Measurements from ENCODE around the gene SNRPB. TPM values are rescaled to one million over a fixed set of nuclear protein-coding genes. Genes with fewer than 3 reads are reported as not detected.
A peak's percentile ranks its signal among the peaks of the same experiment; 100 is the strongest.
"Not testable (repeated sequence)": the region's sequence is repeated elsewhere in the genome, so short reads cannot be mapped to it uniquely, and the experiment has no call there.

SNRPB gene
- total RNA-seq, 1 donor from 2014 or later: 144 TPM

DNA sequence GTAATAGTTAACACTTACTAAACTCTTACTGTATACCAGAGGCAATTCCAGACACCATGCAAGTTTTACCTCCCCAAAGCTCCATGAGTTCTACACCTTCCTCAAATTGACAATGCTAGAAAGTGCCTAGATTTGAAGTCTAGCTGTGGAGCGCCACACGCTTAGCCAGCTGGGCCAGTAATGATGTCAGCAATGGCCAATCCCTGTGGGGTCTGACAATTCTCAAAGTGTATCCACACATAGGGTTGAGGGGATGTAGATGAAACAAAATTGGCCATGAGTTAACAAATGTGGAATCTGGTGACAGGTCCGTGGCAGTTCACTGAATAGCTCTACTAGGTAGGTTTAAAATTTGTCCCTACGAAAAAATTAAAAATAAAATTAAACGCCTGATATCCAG is 36.9 kb upstream of the SNRPB start:
- H3K9me3 Mint-ChIP-seq: peaks cover 13% of the 10 kb centered on the region
- H3K4me3 Mint-ChIP-seq: peak overlapping the region; percentile 100
- peaks cover 10% of the 10 kb centered on the region for H3K27me3 Mint-ChIP-seq (ENCODE audit: low read depth)
- peaks cover 12% of the 10 kb centered on the region for H3K4me1 Mint-ChIP-seq
- H3K27ac Mint-ChIP-seq: no peak overlapping the region
- DNase-seq (ENCODE audit: low spot score in 2 of 2, unreplicated experiment in 2 of 2): no peak
- peaks cover 10% of the 10 kb centered on the region for H3K36me3 Mint-ChIP-seq
- TF ChIP-seq, protein P1, sequence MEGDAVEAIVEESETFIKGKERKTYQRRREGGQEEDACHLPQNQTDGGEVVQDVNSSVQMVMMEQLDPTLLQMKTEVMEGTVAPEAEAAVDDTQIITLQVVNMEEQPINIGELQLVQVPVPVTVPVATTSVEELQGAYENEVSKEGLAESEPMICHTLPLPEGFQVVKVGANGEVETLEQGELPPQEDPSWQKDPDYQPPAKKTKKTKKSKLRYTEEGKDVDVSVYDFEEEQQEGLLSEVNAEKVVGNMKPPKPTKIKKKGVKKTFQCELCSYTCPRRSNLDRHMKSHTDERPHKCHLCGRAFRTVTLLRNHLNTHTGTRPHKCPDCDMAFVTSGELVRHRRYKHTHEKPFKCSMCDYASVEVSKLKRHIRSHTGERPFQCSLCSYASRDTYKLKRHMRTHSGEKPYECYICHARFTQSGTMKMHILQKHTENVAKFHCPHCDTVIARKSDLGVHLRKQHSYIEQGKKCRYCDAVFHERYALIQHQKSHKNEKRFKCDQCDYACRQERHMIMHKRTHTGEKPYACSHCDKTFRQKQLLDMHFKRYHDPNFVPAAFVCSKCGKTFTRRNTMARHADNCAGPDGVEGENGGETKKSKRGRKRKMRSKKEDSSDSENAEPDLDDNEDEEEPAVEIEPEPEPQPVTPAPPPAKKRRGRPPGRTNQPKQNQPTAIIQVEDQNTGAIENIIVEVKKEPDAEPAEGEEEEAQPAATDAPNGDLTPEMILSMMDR (IDR thresholded peaks at IDR 0.05; ENCODE audit: unreplicated experiment): no peak

DNA sequence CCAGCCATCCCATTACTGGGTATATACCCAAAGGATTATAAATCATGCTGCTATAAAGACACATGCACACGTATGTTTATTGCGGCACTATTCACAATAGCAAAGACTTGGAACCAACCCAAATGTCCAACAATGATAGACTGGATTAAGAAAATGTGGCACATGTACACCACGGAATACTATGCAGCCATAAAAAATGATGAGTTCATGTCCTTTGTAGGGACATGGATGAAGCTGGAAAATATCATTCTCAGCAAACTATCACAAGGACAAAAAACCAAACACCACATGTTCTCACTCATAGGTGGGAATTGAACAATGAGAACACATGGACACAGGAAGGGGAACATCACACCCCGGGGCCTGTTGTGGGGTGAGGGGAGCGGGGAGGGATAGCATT is 35.8 kb upstream of the SNRPB start:
- H3K27me3 Mint-ChIP-seq (ENCODE audit: low read depth); DNase-seq (ENCODE audit: low spot score in 2 of 2, unreplicated experiment in 2 of 2); H3K27ac Mint-ChIP-seq; H3K4me3 Mint-ChIP-seq: not testable (repeated sequence)
- peaks cover 12% of the 10 kb centered on the region for H3K36me3 Mint-ChIP-seq
- peaks cover 12% of the 10 kb centered on the region for H3K4me1 Mint-ChIP-seq
- H3K9me3 Mint-ChIP-seq: peaks cover 13% of the 10 kb centered on the region

DNA sequence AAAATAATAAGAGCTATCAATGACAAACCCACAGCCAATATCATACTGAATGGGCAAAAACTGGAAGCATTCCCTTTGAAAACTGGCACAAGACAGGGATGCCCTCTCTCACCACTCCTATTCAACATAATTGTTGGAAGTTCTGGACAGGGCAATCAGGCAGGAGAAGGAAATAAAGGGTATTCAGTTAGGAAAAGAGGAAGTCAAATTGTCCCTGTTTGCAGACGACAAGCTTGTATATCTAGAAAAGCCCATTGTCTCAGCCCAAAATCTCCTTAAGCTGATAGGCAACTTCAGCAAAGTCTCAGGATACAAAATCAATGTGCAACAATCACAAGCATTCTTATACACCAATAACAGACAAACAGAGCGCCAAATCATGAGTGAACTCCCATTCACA is 34.2 kb upstream of the SNRPB start:
- H3K4me3 Mint-ChIP-seq, H3K27ac Mint-ChIP-seq: not testable (repeated sequence)
- peaks cover 12% of the 10 kb centered on the region for H3K4me1 Mint-ChIP-seq

DNA sequence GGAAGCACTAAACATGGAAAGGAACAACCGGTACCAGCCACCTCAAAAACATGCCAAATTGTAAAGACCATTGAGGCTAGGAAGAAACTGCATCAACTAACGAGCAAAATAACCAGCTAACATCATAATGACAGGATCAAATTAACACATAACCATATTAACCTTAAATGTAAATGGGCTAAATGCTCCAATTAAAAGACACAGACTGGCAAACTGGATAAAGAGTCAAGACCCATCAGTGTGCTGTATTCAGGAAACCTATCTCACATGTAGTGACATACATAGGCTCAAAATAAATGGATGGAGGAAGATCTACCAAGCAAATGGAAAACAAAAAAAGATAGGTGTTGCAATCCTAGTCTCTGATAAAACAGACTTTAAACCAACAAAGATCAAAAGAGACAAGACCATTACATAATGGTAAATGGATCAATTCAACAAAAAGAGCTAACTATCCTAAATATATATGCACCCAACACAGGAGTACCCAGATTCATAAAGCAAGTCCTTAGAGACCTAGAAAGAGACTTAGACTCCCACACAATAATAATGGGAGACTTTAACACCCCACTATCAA is 32.3 kb upstream of the SNRPB start:
- Mint-ChIP-seq H3K36me3 (peaks cover 34% of the 10 kb centered on the region), H3K9me3 (peaks cover 16% of the 10 kb centered on the region)
- DNase-seq (ENCODE audit: low spot score in 2 of 2, unreplicated experiment in 2 of 2); H3K27ac Mint-ChIP-seq; H3K4me1 Mint-ChIP-seq; H3K4me3 Mint-ChIP-seq; H3K27me3 Mint-ChIP-seq (ENCODE audit: low read depth): not testable (repeated sequence)

More for the DNA sequence above, 34.2 kb upstream of the SNRPB start:
- Mint-ChIP-seq H3K9me3 (peaks cover 16% of the 10 kb centered on the region), H3K36me3 (peaks cover 25% of the 10 kb centered on the region)
- H3K27me3 Mint-ChIP-seq (ENCODE audit: low read depth); DNase-seq (ENCODE audit: low spot score in 2 of 2, unreplicated experiment in 2 of 2): not testable (repeated sequence)

DNA sequence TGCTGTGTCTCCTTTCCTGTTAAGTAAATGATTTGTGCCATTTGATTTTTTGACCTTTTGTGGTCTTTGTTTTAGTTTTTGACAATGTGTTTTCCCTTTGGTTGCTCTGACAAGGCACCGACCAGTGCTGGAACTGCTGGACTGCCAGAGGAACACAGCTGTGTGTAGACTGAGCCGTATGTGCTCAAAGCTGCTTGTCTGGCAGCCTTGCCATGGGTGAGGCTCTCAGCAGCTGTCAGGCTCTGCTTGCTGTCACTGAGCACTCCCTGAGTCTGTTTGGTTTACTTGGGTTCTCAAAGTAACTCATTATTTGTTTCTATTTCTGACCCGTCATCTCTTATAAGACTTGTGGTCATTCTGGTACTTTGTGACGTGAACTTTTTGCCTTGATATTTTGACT is 15.1 kb upstream of the SNRPB start:
- Mint-ChIP-seq H3K36me3 (peaks cover 48% of the 10 kb centered on the region), H3K27me3 (ENCODE audit: low read depth) (no peaks in the 10 kb centered on the region), H3K9me3 (peaks cover 6% of the 10 kb centered on the region), H3K4me1 (no peaks in the 10 kb centered on the region), H3K27ac (no peak overlapping the region), H3K4me3 (no peak overlapping the region)
- DNase-seq (ENCODE audit: low spot score in 2 of 2, unreplicated experiment in 2 of 2): no peak
- TF ChIP-seq, protein P1 (IDR thresholded peaks at IDR 0.05; ENCODE audit: unreplicated experiment): no peak

DNA sequence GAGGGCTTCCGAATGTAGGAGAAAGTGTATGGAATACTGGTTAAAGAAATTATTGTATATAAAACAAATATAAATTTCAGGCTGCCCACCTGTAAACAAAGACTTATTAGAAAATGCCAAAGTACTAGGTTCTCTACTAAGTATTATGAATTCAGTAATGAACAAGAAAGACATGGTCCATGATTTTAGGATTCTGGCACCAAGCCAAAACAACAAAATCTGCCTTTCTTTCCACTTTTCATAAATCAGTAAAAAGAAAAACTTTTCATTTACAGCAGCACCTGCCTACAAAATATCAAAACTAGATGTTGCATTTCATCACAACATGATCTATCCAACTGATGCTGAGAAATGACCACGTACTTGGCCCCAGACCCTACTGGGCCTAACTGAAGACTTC is 14.5 kb upstream of the SNRPB start:
- H3K27ac Mint-ChIP-seq: no peak overlapping the region
- DNase-seq (ENCODE audit: low spot score in 2 of 2, unreplicated experiment in 2 of 2): no peak
- H3K27me3 Mint-ChIP-seq (ENCODE audit: low read depth): no peaks in the 10 kb centered on the region
- H3K4me1 Mint-ChIP-seq: no peaks in the 10 kb centered on the region
- peaks cover 10% of the 10 kb centered on the region for H3K9me3 Mint-ChIP-seq
- TF ChIP-seq, protein P1 (IDR thresholded peaks at IDR 0.05; ENCODE audit: unreplicated experiment): no peak
- H3K4me3 Mint-ChIP-seq: no peak overlapping the region
- H3K36me3 Mint-ChIP-seq: peaks cover 52% of the 10 kb centered on the region

DNA sequence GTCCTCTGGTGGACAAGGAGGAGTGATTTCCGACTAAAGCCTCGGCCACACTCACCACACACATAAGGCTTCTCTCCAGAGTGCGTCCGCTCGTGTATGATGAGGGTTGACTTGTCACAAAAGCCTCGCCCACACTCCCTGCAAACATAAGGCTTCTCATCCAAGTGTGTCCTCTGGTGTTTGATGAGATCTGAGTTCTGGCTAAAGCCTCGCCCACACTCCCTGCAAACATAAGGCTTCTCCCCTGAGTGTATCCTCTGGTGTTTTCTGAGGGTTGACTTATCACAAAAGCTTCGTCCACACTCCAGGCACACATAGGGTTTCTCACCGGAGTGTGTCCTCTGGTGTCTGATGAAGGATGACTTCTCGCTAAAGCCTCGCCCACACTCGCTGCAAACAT is 12.9 kb upstream of the SNRPB start:
- Mint-ChIP-seq H3K27me3 (ENCODE audit: low read depth) (no peaks in the 10 kb centered on the region), H3K9me3 (peaks cover 10% of the 10 kb centered on the region), H3K4me1 (no peaks in the 10 kb centered on the region), H3K4me3 (no peak overlapping the region), H3K36me3 (peaks cover 56% of the 10 kb centered on the region), H3K27ac (no peak overlapping the region)
- TF ChIP-seq, protein P1 (IDR thresholded peaks at IDR 0.05; ENCODE audit: unreplicated experiment): no peak
- DNase-seq (ENCODE audit: low spot score in 2 of 2, unreplicated experiment in 2 of 2): no peak
